ENCODE results near the gene SDE2. TPM values are rescaled to one million over a fixed set of nuclear protein-coding genes. Genes with fewer than 3 reads are reported as not detected.

SDE2 gene
- total and polyA plus RNA-seq, 2 of the 8 experiments (the other 6 are each of a cell fraction or from before 2014, with no cell fraction given), result 8.5 to 16.7 TPM

GRCh38 chr1:225980005-225980836, 18.9 kb downstream of the SDE2 start:
- Histone ChIP-seq H2BK120ac (replicated peaks; ENCODE audit: low read depth, low read length) (no peak overlapping the region), H3K18ac (ENCODE audit: extremely low read depth, low read length) (no peak overlapping the region), H3K14ac (ENCODE audit: insufficient read length) (no peak overlapping the region), H4K20me1 (replicated peaks in 1 of 2; ENCODE audit: control insufficient read depth in 1 of 2, insufficient read depth in 2 of 2, low read length in 2 of 2) (no peaks in the 10 kb centered on the region), H3K23ac (ENCODE audit: insufficient read length) (no peak overlapping the region), H2AFZ (ENCODE audit: low read length) (no peak overlapping the region), H3K36me3 (ENCODE audit: control insufficient read depth in 2 of 4, insufficient read depth in 4 of 4, low read length in 3 of 4) (peaks cover 8 to 44% (median 30%) of the 10 kb centered on the region in 4 experiments; a peak in 7 of 8 replicates), H3K79me2 (ENCODE audit: control insufficient read depth in 1 of 2, insufficient read depth in 2 of 2, low read length in 2 of 2) (no peaks in the 10 kb centered on the region), H3K79me1 (ENCODE audit: low read depth, low read length) (no peaks in the 10 kb centered on the region), H2BK5ac (ENCODE audit: low read depth, low read length) (no peak overlapping the region), H3K4me2 (ENCODE audit: insufficient read depth in 1 of 2, low read depth in 2 of 2, low read length in 2 of 2) (no peak overlapping the region), H2BK15ac (ENCODE audit: low read length) (no peak overlapping the region), H4K5ac (ENCODE audit: insufficient read length, low read depth, low read length) (no peak overlapping the region), H2BK20ac (ENCODE audit: low read length) (no peak overlapping the region), H3K4me1 (replicated peaks in 1 of 4; ENCODE audit: control insufficient read depth in 3 of 4, insufficient read depth in 4 of 4, low read length in 3 of 4) (no peaks in the 10 kb centered on the region), H3K27ac (ENCODE audit: low read depth, low read length) (no peak overlapping the region), H3K9me3 (ENCODE audit: insufficient read depth in 2 of 2, low read depth in 1 of 2, low read length in 1 of 2) (peaks cover 3% of the 10 kb centered on the region in 2 experiments; a peak in 1 of 4 replicates), H3K9ac (replicated peaks in 1 of 4; ENCODE audit: extremely low read depth in 1 of 4, low read depth in 3 of 4, low read length in 3 of 4) (no peak overlapping the region; a peak in 2 of 7 replicates), H4K91ac (replicated peaks; ENCODE audit: insufficient read length, low read length) (no peak overlapping the region), H3K23me2 (ENCODE audit: low read depth, low read length) (no peaks in the 10 kb centered on the region; the same call in 1 of the 2 replicates), H3K56ac (replicated peaks; ENCODE audit: insufficient read length, low read depth, low read length) (no peak overlapping the region), H2BK12ac (ENCODE audit: low read depth, low read length) (no peak overlapping the region), H3K4ac (replicated peaks; ENCODE audit: insufficient read length, low read depth, low read length) (no peak overlapping the region), H3K27me3 (replicated peaks in 1 of 4; ENCODE audit: control insufficient read depth in 3 of 4, extremely low read depth in 1 of 4, insufficient read depth in 3 of 4, low read length in 3 of 4) (no peaks in the 10 kb centered on the region), H2AK5ac (ENCODE audit: low read depth, low read length) (no peak overlapping the region), H4K8ac (ENCODE audit: extremely low read depth, insufficient read depth, low read length) (no peak overlapping the region), H3K4me3 (ENCODE audit: extremely low read depth in 1 of 4, insufficient read depth in 2 of 4, low read depth in 3 of 4, low read length in 4 of 4) (no peak overlapping the region)
- DNase-seq (ENCODE audit: low read depth in 1 of 2, low spot score in 2 of 2), result no peak
- WGBS, 2 experiments (ENCODE audit: extremely low coverage in 1 of 2, insufficient coverage in 1 of 2, insufficient read length in 1 of 2, insufficient replicate concordance in 2 of 2, low coverage in 1 of 2, low lambda C conversion rate in 2 of 2, missing lambda C conversion rate in 1 of 2), result 91% methylated on average over 5 of the region's 5 CpGs; no CpG with 5 or more reads in 1 of the 2 experiments
- FAIRE-seq, result no peak
- ChIA-PET POLR2A (ENCODE audit: partially characterized antibody) (interaction anchor here (0.6 to 1.4 kb wide), 3 partner anchors 12 to 130 kb away, joined by 3 to 6 read pairs (median 4); no protein-coding TSS in a partner anchor), CTCF (ENCODE audit: partially characterized antibody) (interaction anchor here (0.7 to 2.6 kb wide), 9 partner anchors 8 to 506 kb away, joined by 3 to 9 read pairs (median 4); no protein-coding TSS in a partner anchor)
- TF ChIP-seq KDM4A (IDR thresholded peaks at IDR 0.05; ENCODE audit: low read depth, low read length, severe bottlenecking), result no peak
- TF ChIP-seq MAX (IDR thresholded peaks at IDR 0.05), result no peak
- no peak for TF ChIP-seq POLR2A (IDR thresholded peaks at IDR 0.05; ENCODE audit: control extremely low read depth in 1 of 2, low read depth in 2 of 2, low read length in 2 of 2)
- no peak for TF ChIP-seq EZH2 (IDR thresholded peaks at IDR 0.05; ENCODE audit: low read depth, low read length, severe bottlenecking)
- TF ChIP-seq TAF1 (IDR thresholded peaks at IDR 0.05; ENCODE audit: low read depth, low read length), result no peak
- TF ChIP-seq POLR2AphosphoS5 (IDR thresholded peaks at IDR 0.05; ENCODE audit: low read depth, low read length), result no peak

Data from H1 (cell line).